Measurements from ENCODE around the gene KRTAP12-2.
"Not testable (repeated sequence)": the region's sequence is repeated elsewhere in the genome, so short reads cannot be mapped to it uniquely, and the experiment has no call there.

GRCh38 chr21:44661567-44661966 lies 5.2 kb downstream of the KRTAP12-2 start:
- not testable (repeated sequence) for TF ChIP-seq CTCF, EP300, POLR2AphosphoS5, POLR2A (IDR thresholded peaks at IDR 0.05)
